ENCODE measurements around the gene AGAP2.

Gene AGAP2

GRCh38 chr12:57752668-57753000 is 14.1 kb upstream of the AGAP2 start:
- no peak for DNase-seq

GRCh38 chr12:57751788-57752667 is 13.5 kb upstream of the AGAP2 start, which contains the start of gene CDK4:
TSS of gene CDK4 (minus strand) at chr12:57752310. CDS start at chr12:57751717, 593 bp downstream.
- DNase-seq: peak; percentile 98

- no peak for DNase-seq
These were observed 12.9 kb upstream of the AGAP2 start for GRCh38 chr12:57751432-57751787.

GRCh38 chr12:57750561-57751431 is 12.3 kb upstream of the AGAP2 start:
- no peak for DNase-seq

GRCh38 chr12:57749061-57749460 is 10.5 kb upstream of the AGAP2 start:
- DNase-seq: no peak

- no peak for DNase-seq
These were observed 7.5 kb upstream of the AGAP2 start for GRCh38 chr12:57746025-57746424.

GRCh38 chr12:57745485-57745881 is 6.9 kb upstream of the AGAP2 start:
- DNase-seq: no peak

- DNase-seq: peak; percentile 99 to 100
These were observed 6.4 kb upstream of the AGAP2 start, which contains the start of gene TSPAN31 for GRCh38 chr12:57744777-57745484. TSS of gene TSPAN31 (plus strand) at chr12:57745039. CDS start at chr12:57745155, 116 bp downstream.

- no peak for DNase-seq
These were observed 5.7 kb upstream of the AGAP2 start for GRCh38 chr12:57744194-57744776.

GRCh38 chr12:57743769-57744168 is 5.2 kb upstream of the AGAP2 start:
- DNase-seq: no peak

- peak; percentile 89 to 91 for DNase-seq
These were observed 3.5 kb upstream of the AGAP2 start for GRCh38 chr12:57741844-57742738.

- no peak for DNase-seq
These were observed 2.9 kb upstream of the AGAP2 start for GRCh38 chr12:57741413-57741789.

- peak; percentile 92 to 96 for DNase-seq
These were observed 2.3 kb upstream of the AGAP2 start for GRCh38 chr12:57740656-57741412.

GRCh38 chr12:57739914-57740538 is 1.5 kb upstream of the AGAP2 start:
- DNase-seq: no peak

GRCh38 chr12:57739387-57739786 is 845 bp upstream of the AGAP2 start:
- no peak for DNase-seq

- no peak for DNase-seq
These were observed 778 bp downstream of the AGAP2 start for GRCh38 chr12:57737467-57738460.

GRCh38 chr12:57736741-57737466 is 1.6 kb downstream of the AGAP2 start:
- DNase-seq: no peak

GRCh38 chr12:57735952-57736740 is 2.4 kb downstream of the AGAP2 start:
- no peak for DNase-seq

All from Kasumi-1 (cell line).